OCI-LY3 (cell line): Measurements from ENCODE around the gene CAPZB.

Source experiments
- H2AFZ ChIP-seq: fragments of 200-600, 300-600 bp; shearing (Covaris generic); 2 replicates; pipeline ENCODE4 v1.6.0; 2014; ENCODE audit warnings: antibody characterized with exemption, low read depth, low read length
- H3K27ac ChIP-seq: fragments of 200-600, 300-600 bp; sonication (generic); 2 replicates; pipeline ENCODE4 v1.5.1; 2014; ENCODE audit warnings: mild to moderate bottlenecking, low read length, moderate library complexity, mixed read lengths
- H3K27me3 ChIP-seq: fragments of 200-600, 300-600 bp; sonication (generic); 2 replicates; pipeline ENCODE4 v1.6.1; 2014; ENCODE audit warnings: low read depth, low read length, mixed read lengths
- H3K36me3 ChIP-seq: fragments of 200-600, 300-600 bp; sonication (generic); replicated peaks from 2 replicates; pipeline ENCODE3; 2014; ENCODE audit warnings: low read depth, low read length, mixed read lengths
- H3K4me1 ChIP-seq: fragments of 300-600, 200-600 bp; sonication (generic); 2 replicates; pipeline ENCODE4 v1.6.1; 2014; ENCODE audit warnings: low read length, mixed read lengths
- H3K4me2 ChIP-seq: fragments of 200-600, 300-600 bp; sonication (generic); 2 replicates; pipeline ENCODE4 v1.6.1; 2014; ENCODE audit warnings: low read length, mixed read lengths
- H3K4me3 ChIP-seq: fragments of 300-600, 200-600 bp; sonication (generic); 2 replicates; pipeline ENCODE4 v1.5.1; 2014; ENCODE audit warnings: antibody characterized with exemption, mild to moderate bottlenecking, low read length, moderate library complexity
- H3K79me2 ChIP-seq: fragments of 300-600, 200-600 bp; shearing (Covaris generic); 2 replicates; pipeline ENCODE4 v1.6.1; 2014; ENCODE audit warnings: mild to moderate bottlenecking, low read length, mixed read lengths
- H3K9ac ChIP-seq: fragments of 300-600, 200-600 bp; shearing (Covaris generic); 2 replicates; pipeline ENCODE4 v1.6.0; 2014; ENCODE audit warnings: mild to moderate bottlenecking, low read length, moderate library complexity
- H3K9me3 ChIP-seq: fragments of 200-600, 300-600 bp; shearing (Covaris generic); 2 replicates; pipeline ENCODE4 v1.6.1; 2014; ENCODE audit warnings: low read length, mixed read lengths; ENCODE audit not compliant: insufficient read depth
- H4K20me1 ChIP-seq: fragments of 200-600, 300-600 bp; sonication (generic); 2 replicates; pipeline ENCODE4 v1.6.1; 2016; ENCODE audit warnings: low read length, mixed read lengths; ENCODE audit not compliant: insufficient read depth
- EZH2phosphoT487 ChIP-seq: fragments of 200-600 bp; shearing (Covaris generic); IDR thresholded peaks from 2 replicates; pipeline ENCODE4 v1.6.1; 2018; ENCODE audit warnings: antibody characterized with exemption, mixed run types, low read depth
- TF ChIP-seq, protein P1 (sequence below): fragments of 200-600, 300-600 bp; sonication (generic); IDR thresholded peaks from 2 replicates; pipeline ENCODE4 v1.5.1; 2014; ENCODE audit warnings: antibody characterized with exemption, low read length, low read depth

Gene CAPZB

DNA sequence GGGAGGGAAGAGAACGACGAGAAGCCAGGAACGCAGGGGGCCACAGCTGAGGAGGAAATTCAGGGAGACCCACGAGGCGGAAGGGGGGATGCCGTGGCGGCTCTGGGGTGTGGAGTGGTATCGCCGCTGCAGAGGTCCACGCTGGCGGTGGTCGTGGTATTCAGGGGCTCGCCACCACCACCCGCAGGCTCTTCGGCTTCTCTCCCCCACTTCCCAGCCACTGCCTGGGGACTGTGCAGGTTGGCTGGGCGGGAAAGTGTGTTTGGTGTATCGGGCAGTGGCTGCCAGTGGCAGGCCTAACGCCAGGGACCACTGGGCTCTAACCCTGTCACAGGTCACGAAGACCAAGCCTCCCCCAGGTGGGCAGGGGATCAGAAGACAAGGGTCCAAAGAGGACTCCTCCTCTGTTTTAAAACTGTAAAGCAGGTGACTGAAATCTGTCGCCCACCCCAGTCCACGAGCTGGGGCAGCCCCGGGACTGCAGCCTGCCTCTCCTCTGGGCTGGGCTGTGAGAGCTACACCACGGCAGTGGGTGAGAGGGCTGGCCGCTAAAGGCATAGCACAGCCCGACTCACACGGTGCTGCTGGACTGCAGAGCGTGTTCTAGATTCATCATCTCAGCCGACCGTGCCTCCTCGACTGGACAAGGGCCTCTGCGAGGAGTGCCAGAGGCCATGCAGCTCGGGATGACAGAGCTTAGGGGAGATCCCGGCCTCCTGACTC, 142.3 kb downstream of the CAPZB start:
- no peaks in the 10 kb centered on the region for H3K36me3 ChIP-seq
- no peak for TF ChIP-seq EZH2phosphoT487
- TF ChIP-seq, protein P1, sequence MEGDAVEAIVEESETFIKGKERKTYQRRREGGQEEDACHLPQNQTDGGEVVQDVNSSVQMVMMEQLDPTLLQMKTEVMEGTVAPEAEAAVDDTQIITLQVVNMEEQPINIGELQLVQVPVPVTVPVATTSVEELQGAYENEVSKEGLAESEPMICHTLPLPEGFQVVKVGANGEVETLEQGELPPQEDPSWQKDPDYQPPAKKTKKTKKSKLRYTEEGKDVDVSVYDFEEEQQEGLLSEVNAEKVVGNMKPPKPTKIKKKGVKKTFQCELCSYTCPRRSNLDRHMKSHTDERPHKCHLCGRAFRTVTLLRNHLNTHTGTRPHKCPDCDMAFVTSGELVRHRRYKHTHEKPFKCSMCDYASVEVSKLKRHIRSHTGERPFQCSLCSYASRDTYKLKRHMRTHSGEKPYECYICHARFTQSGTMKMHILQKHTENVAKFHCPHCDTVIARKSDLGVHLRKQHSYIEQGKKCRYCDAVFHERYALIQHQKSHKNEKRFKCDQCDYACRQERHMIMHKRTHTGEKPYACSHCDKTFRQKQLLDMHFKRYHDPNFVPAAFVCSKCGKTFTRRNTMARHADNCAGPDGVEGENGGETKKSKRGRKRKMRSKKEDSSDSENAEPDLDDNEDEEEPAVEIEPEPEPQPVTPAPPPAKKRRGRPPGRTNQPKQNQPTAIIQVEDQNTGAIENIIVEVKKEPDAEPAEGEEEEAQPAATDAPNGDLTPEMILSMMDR: no peak

DNA sequence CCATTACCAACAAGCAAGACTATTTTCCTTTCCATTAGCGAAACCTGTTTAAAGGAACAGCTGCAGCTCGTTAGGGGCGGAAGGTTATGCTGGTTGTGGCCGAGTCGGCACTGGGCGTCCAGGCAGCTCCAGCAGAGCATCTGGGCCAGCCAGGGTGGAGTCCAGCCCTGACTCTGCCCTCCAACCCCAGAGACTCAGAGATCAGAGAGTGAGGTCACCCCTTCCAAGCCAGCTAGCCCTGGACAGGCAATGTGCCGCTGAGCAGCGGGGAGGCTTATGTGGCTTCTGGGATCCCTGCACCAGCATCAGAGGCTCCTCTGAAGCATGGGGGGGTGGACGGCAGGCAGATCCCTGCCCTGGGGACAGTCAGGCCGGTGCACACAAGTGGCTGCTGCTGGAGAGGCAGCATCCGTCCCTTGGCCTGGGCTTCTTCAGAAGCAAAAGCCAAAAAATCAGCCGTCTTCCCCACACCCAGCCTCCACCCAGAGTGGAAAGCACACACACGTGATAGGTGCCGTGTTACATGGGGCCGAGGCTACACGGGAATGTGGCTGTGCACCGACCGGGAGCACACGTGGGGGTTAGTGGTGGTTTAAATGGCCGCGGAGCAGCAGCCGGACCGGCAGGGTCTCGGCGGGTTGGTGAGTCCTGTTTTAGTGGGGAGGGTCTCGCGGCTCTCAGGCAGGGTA, 143.1 kb downstream of the CAPZB start:
- Histone ChIP-seq H3K9ac (no peak overlapping the region), H3K79me2 (no peaks in the 10 kb centered on the region), H3K4me3 (no peak overlapping the region), H4K20me1 (no peaks in the 10 kb centered on the region), H2AFZ (no peak overlapping the region), H3K4me2 (no peak overlapping the region), H3K36me3 (no peaks in the 10 kb centered on the region), H3K27ac (no peak overlapping the region), H3K27me3 (no peaks in the 10 kb centered on the region), H3K4me1 (no peaks in the 10 kb centered on the region), H3K9me3 (no peaks in the 10 kb centered on the region)
- TF ChIP-seq, protein P1: no peak
- TF ChIP-seq EZH2phosphoT487: no peak

More for the DNA sequence above, 142.3 kb downstream of the CAPZB start:
- Histone ChIP-seq H3K27me3 (no peaks in the 10 kb centered on the region), H2AFZ (no peak overlapping the region), H4K20me1 (no peaks in the 10 kb centered on the region), H3K27ac (no peak overlapping the region), H3K79me2 (no peaks in the 10 kb centered on the region), H3K4me2 (no peak overlapping the region), H3K9ac (no peak overlapping the region), H3K9me3 (no peaks in the 10 kb centered on the region), H3K4me1 (no peaks in the 10 kb centered on the region), H3K4me3 (no peak overlapping the region)

DNA sequence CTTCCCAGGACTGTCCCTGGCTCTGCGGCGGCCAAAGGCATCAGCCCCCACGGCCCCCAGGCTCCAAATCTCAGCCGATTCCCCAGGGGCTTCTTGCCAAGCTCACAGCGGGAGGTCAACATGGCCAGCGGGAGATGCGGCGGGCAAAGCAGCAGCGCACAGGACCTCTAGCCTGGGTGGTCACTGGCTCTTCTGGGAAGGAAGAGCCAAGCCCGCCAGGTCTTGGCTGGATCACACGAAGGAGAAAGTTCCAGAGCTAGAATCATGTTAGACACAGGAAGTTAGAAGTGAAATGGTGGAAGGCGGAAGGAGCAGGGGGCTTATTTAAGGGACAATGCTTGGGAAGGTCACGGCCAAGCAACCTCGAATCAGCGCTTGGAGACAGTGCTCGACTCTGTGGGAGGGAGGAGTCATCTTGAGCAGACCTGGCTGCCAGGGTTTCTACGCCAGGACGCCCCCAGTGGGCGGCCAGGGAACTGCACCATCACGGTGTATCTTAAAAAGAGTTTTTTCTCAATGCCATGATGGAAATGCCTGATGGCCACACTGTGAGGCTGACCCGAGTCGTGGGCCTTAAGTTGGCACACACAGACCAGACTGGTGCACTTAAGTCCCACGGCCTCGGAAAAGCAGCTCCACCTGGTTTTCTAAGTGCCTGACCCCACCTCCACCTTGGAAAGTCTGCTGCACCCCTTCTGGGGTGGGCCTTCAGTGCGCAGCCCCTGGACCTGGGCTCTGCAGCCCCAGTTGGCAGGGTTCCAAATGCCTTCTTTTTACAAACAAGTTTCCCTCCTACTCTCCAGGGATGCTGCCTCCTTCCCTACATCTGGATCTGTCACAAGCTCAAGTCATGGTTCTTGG, 143.9 kb downstream of the CAPZB start:
- H2AFZ ChIP-seq: no peak overlapping the region
- H3K4me1 ChIP-seq: no peaks in the 10 kb centered on the region
- H3K27ac ChIP-seq: no peak overlapping the region
- H3K9ac ChIP-seq: no peak overlapping the region
- no peaks in the 10 kb centered on the region for H3K9me3 ChIP-seq
- no peak for TF ChIP-seq EZH2phosphoT487
- TF ChIP-seq, protein P1: peak; percentile 57
- no peaks in the 10 kb centered on the region for H3K27me3 ChIP-seq
- H3K4me3 ChIP-seq: no peak overlapping the region
- no peaks in the 10 kb centered on the region for H3K79me2 ChIP-seq
- no peaks in the 10 kb centered on the region for H3K36me3 ChIP-seq
- H3K4me2 ChIP-seq: no peak overlapping the region
- no peaks in the 10 kb centered on the region for H4K20me1 ChIP-seq
